NT2/D1 (cell line): ENCODE results near the gene CAPZB.

ENCODE experiments used
- SUZ12 ChIP-seq: IDR thresholded peaks from 2 replicates; pipeline ENCODE4 v1.6.1; 2011; ENCODE audit not compliant: insufficient read length, insufficient read depth; ENCODE audit errors: extremely low read depth
- YY1 ChIP-seq: IDR thresholded peaks from 2 replicates; pipeline ENCODE4 v1.6.1; 2011; ENCODE audit not compliant: insufficient read length, insufficient read depth
- ZNF274 ChIP-seq: IDR thresholded peaks from 2 replicates; pipeline ENCODE4 v1.6.1; 2011; ENCODE audit warnings: mild to moderate bottlenecking, low read depth, low read length

GRCh38 chr1:19381261-19381660, 104.1 kb downstream of the CAPZB start:
- TF ChIP-seq YY1 (no peak), SUZ12 (no peak), ZNF274 (no peak)
